WTC11 (cell line): ENCODE results near the gene SYN1. TPM values are rescaled to one million over a fixed set of nuclear protein-coding genes. Genes with fewer than 3 reads are reported as not detected.

Experiments
- ATAC-seq: fragments of 200-7000 bp; cut with Tn5 transposase; 2 replicates; pipeline ENCODE4 v1.10.0; 2021; ENCODE audit warnings: mild to moderate bottlenecking, moderate library complexity
- CTCF ChIA-PET: fragments of 300-600 bp; sonication (Branson Sonifier 250); formaldehyde crosslinking; loops from one replicate; lab custom pipeline; 2021; ENCODE audit warnings: antibody characterized with exemption; lab: Charles Lee
- POLR2A ChIA-PET: fragments of 350-600 bp; sonication (Branson Sonifier 250); formaldehyde crosslinking; loops from one replicate; lab custom pipeline; 2021; ENCODE audit warnings: antibody characterized with exemption; lab: Charles Lee
- DNase-seq: peaks from one replicate; pipeline ENCODE4 v3.0.0; 2021; ENCODE audit warnings: low spot score
- H3K27ac Mint-ChIP-seq: 2 replicates; pipeline ENCODE4 v1.8.0; 2021; ENCODE audit warnings: mixed read lengths
- H3K27me3 Mint-ChIP-seq: 2 replicates; pipeline ENCODE4 v1.8.0; 2021; ENCODE audit warnings: low read depth, mild to moderate bottlenecking, moderate library complexity, mixed read lengths
- H3K36me3 Mint-ChIP-seq: 2 replicates; pipeline ENCODE4 v1.8.0; 2021; ENCODE audit warnings: mixed read lengths
- H3K4me1 Mint-ChIP-seq: 2 replicates; pipeline ENCODE4 v1.8.0; 2022; ENCODE audit warnings: mixed read lengths
- H3K4me3 Mint-ChIP-seq: 2 replicates; pipeline ENCODE4 v1.8.0; 2021; ENCODE audit warnings: mild to moderate bottlenecking, moderate library complexity, mixed read lengths
- H3K9me3 Mint-ChIP-seq: 2 replicates; pipeline ENCODE4 v1.8.0; 2021; ENCODE audit warnings: mixed read lengths
- CREM ChIP-seq: sonication (generic); formaldehyde crosslinking; IDR thresholded peaks from 2 replicates; pipeline ENCODE4 v1.8.1; 2022; ENCODE audit warnings: mild to moderate bottlenecking, missing genetic modification reagents, moderate library complexity
- FOXK1 ChIP-seq: sonication (generic); formaldehyde crosslinking; IDR thresholded peaks from 2 replicates; pipeline ENCODE4 v1.8.0; 2022; ENCODE audit warnings: mild to moderate bottlenecking, moderate library complexity, missing genetic modification reagents
- FOXP1 ChIP-seq: sonication (generic); formaldehyde crosslinking; IDR thresholded peaks from 2 replicates; pipeline ENCODE4 v1.8.0; 2022; ENCODE audit warnings: missing genetic modification reagents, mild to moderate bottlenecking, moderate library complexity, borderline replicate concordance
- GABPB1 ChIP-seq: sonication (generic); formaldehyde crosslinking; IDR thresholded peaks from 2 replicates; pipeline ENCODE4 v1.8.1; 2023; ENCODE audit warnings: mild to moderate bottlenecking, missing genetic modification reagents
- GTF2I ChIP-seq: fragments of 250-450 bp; sonication (Bioruptor Pico); conservative IDR thresholded peaks from 2 replicates; pipeline ENCODE4 v1.4.0; 2021; ENCODE audit warnings: mild to moderate bottlenecking
- HMGA2 ChIP-seq: fragments of 250-450 bp; sonication (Bioruptor Pico); IDR thresholded peaks from 2 replicates; pipeline ENCODE4 v1.4.0; 2021; ENCODE audit warnings: mild to moderate bottlenecking, moderate library complexity
- MXD4 ChIP-seq: fragments of 250-450 bp; sonication (Bioruptor Pico); IDR thresholded peaks from 2 replicates; pipeline ENCODE4 v1.8.0; 2021; ENCODE audit warnings: mild to moderate bottlenecking, moderate library complexity, borderline replicate concordance
- MYBL2 ChIP-seq: sonication (generic); formaldehyde crosslinking; IDR thresholded peaks from 2 replicates; pipeline ENCODE4 v1.8.1; 2023; ENCODE audit warnings: mild to moderate bottlenecking, moderate library complexity, missing genetic modification reagents
- NFYB ChIP-seq: sonication (generic); formaldehyde crosslinking; conservative IDR thresholded peaks from 2 replicates; pipeline ENCODE4 v1.8.0; 2022; ENCODE audit warnings: low read depth, missing genetic modification reagents
- ZBTB21 ChIP-seq: sonication (generic); formaldehyde crosslinking; IDR thresholded peaks from 2 replicates; pipeline ENCODE4 v1.8.1; 2023; ENCODE audit warnings: mild to moderate bottlenecking, missing genetic modification reagents, borderline replicate concordance
- ZNF121 ChIP-seq: sonication (generic); formaldehyde crosslinking; IDR thresholded peaks from 2 replicates; pipeline ENCODE4 v1.8.0; 2023; ENCODE audit warnings: missing genetic modification reagents
- ZNF219 ChIP-seq: sonication (generic); formaldehyde crosslinking; IDR thresholded peaks from 2 replicates; pipeline ENCODE4 v1.8.0; 2023; ENCODE audit warnings: missing genetic modification reagents, mild to moderate bottlenecking, borderline replicate concordance
- ZNF317 ChIP-seq: sonication (generic); formaldehyde crosslinking; IDR thresholded peaks from 2 replicates; pipeline ENCODE4 v1.8.1; 2023; ENCODE audit warnings: low read depth, mild to moderate bottlenecking, moderate library complexity, missing genetic modification reagents, borderline replicate concordance
- total RNA-seq: library from RNA; stranded (reverse); gene quantifications from 3 replicates; pipeline ENCODE4 v1.2.3, GENCODE V29; 2021
- TF ChIP-seq, protein P1 (sequence below): sonication (generic); formaldehyde crosslinking; IDR thresholded peaks from 2 replicates; pipeline ENCODE4 v1.8.1; 2022; ENCODE audit warnings: mild to moderate bottlenecking, moderate library complexity, missing genetic modification reagents
- TF ChIP-seq, protein P2 (sequence below): sonication (generic); formaldehyde crosslinking; IDR thresholded peaks from 2 replicates; pipeline ENCODE4 v1.8.0; 2023; ENCODE audit warnings: missing genetic modification reagents, mild to moderate bottlenecking, borderline replicate concordance
- TF ChIP-seq, protein P3 (sequence below): fragments of 250-450 bp; sonication (Bioruptor Pico); IDR thresholded peaks from 2 replicates; pipeline ENCODE4 v1.8.0; 2021; ENCODE audit warnings: mild to moderate bottlenecking
- TF ChIP-seq, protein P4 (sequence below): fragments of 250-450 bp; sonication (Bioruptor Pico); conservative IDR thresholded peaks from 2 replicates; pipeline ENCODE4 v1.9.0; 2021; ENCODE audit warnings: mild to moderate bottlenecking
- TF ChIP-seq, protein P5 (sequence below): sonication (generic); formaldehyde crosslinking; conservative IDR thresholded peaks from 2 replicates; pipeline ENCODE4 v1.8.1; 2023; ENCODE audit warnings: mild to moderate bottlenecking, low read depth, missing genetic modification reagents, moderate library complexity
- TF ChIP-seq, protein P6 (sequence below): sonication (generic); formaldehyde crosslinking; IDR thresholded peaks from 2 replicates; pipeline ENCODE4 v1.8.1; 2023; ENCODE audit warnings: mild to moderate bottlenecking, missing genetic modification reagents, moderate library complexity

The SYN1 gene
- total RNA-seq, 1 experiment from 2014 or later: 7.1 TPM

DNA sequence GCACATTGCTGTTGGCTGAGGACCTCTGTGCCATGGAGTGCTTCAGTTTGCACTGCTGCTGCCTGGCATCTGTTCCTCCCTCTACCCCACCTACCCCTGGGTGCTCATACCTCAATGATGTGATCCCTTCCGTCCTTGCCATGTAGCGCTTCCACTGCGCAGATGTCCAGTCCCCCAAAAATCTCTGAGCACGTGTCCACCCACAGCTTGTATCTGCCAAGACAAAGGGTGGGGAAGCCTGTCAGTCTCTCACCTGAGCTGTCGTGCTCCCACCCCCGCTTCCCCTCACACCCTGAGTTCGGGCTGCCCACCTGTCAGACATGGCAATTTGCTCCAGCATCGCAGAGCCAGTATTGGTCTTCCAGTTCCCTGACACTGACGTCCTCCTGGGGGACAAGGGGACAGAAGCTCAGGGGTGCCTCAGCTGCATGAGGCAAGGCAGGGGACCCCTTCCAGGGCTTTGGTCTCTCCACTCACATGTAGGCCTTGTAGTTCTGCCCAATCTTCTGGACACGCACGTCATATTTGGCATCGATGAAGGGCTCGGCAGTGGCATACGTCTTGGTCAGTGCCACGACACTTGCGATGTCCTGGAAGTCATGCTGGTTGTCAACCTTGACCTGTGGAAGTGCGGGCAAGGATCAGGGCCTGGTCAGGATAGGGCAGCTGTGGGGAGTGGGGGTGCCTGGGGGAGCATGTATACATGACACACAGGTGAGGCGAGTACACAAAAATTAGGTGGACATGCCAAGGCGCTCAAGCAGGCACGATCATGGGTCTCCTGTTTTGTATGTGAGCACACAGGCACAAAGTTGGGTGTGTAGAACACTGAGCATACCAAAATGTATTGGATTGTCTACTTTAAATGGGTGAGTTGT is 43.4 kb downstream of the SYN1 start:
- CTCF ChIA-PET: interaction anchor here (2.6 kb wide), 1 partner anchor 68 kb away, joined by 10 read pairs; no protein-coding TSS in a partner anchor
- no peak for ATAC-seq
- Mint-ChIP-seq H3K4me3 (no peak overlapping the region; the same call in 1 of the 2 replicates), H3K27me3 (no peaks in the 10 kb centered on the region), H3K9me3 (no peaks in the 10 kb centered on the region), H3K27ac (peak overlapping the region; percentile 41; the same call in 1 of the 2 replicates), H3K36me3 (peaks cover 12% of the 10 kb centered on the region), H3K4me1 (peaks cover 32% of the 10 kb centered on the region)
- TF ChIP-seq, protein P1, sequence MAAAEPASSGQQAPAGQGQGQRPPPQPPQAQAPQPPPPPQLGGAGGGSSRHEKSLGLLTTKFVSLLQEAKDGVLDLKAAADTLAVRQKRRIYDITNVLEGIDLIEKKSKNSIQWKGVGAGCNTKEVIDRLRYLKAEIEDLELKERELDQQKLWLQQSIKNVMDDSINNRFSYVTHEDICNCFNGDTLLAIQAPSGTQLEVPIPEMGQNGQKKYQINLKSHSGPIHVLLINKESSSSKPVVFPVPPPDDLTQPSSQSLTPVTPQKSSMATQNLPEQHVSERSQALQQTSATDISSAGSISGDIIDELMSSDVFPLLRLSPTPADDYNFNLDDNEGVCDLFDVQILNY (CRISPR knock-in tag): no peak
- TF ChIP-seq ZNF219 (CRISPR knock-in tag) (no peak), MYBL2 (no peak), CREM (CRISPR knock-in tag) (no peak), NFYB (CRISPR knock-in tag) (no peak), GABPB1 (no peak), HMGA2 (no peak)
- TF ChIP-seq, protein P2, sequence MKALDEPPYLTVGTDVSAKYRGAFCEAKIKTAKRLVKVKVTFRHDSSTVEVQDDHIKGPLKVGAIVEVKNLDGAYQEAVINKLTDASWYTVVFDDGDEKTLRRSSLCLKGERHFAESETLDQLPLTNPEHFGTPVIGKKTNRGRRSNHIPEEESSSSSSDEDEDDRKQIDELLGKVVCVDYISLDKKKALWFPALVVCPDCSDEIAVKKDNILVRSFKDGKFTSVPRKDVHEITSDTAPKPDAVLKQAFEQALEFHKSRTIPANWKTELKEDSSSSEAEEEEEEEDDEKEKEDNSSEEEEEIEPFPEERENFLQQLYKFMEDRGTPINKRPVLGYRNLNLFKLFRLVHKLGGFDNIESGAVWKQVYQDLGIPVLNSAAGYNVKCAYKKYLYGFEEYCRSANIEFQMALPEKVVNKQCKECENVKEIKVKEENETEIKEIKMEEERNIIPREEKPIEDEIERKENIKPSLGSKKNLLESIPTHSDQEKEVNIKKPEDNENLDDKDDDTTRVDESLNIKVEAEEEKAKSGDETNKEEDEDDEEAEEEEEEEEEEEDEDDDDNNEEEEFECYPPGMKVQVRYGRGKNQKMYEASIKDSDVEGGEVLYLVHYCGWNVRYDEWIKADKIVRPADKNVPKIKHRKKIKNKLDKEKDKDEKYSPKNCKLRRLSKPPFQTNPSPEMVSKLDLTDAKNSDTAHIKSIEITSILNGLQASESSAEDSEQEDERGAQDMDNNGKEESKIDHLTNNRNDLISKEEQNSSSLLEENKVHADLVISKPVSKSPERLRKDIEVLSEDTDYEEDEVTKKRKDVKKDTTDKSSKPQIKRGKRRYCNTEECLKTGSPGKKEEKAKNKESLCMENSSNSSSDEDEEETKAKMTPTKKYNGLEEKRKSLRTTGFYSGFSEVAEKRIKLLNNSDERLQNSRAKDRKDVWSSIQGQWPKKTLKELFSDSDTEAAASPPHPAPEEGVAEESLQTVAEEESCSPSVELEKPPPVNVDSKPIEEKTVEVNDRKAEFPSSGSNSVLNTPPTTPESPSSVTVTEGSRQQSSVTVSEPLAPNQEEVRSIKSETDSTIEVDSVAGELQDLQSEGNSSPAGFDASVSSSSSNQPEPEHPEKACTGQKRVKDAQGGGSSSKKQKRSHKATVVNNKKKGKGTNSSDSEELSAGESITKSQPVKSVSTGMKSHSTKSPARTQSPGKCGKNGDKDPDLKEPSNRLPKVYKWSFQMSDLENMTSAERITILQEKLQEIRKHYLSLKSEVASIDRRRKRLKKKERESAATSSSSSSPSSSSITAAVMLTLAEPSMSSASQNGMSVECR: no peak
- TF ChIP-seq, protein P3, sequence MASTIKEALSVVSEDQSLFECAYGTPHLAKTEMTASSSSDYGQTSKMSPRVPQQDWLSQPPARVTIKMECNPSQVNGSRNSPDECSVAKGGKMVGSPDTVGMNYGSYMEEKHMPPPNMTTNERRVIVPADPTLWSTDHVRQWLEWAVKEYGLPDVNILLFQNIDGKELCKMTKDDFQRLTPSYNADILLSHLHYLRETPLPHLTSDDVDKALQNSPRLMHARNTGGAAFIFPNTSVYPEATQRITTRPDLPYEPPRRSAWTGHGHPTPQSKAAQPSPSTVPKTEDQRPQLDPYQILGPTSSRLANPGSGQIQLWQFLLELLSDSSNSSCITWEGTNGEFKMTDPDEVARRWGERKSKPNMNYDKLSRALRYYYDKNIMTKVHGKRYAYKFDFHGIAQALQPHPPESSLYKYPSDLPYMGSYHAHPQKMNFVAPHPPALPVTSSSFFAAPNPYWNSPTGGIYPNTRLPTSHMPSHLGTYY: no peak
- TF ChIP-seq, protein P4, sequence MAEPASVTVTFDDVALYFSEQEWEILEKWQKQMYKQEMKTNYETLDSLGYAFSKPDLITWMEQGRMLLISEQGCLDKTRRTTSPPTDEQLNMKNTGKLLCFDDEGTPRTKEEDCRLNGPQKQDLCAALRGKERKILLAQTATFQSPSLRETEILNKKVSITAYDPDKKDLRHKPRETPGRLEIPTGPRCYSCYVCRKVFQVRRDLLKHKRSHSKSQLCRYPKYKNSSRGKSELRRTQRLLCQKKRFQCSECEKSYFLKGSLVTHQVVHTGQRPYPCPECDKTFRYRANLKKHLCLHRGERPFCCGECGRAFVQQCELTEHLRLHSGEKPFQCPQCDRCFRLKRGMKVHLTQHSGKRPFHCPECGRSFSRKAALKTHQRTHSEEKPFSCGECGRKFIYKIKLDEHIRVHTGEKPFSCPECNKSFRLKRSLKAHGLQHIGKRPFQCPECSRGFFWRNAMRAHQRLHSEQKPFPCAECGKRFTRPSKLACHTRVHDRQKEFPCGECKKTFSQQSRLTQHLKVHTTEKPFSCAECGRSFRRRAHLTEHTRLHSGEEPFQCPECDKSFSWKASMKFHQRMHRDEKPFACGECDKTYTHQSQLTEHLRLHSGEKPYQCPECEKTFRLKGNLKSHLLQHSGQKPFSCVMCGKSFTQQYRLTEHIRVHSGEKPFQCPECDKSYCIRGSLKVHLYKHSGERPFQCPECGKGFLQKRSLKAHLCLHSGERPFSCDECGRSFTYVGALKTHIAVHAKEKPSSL (CRISPR knock-in tag): no peak
- no peak for DNase-seq
- POLR2A ChIA-PET: no interaction called here

DNA sequence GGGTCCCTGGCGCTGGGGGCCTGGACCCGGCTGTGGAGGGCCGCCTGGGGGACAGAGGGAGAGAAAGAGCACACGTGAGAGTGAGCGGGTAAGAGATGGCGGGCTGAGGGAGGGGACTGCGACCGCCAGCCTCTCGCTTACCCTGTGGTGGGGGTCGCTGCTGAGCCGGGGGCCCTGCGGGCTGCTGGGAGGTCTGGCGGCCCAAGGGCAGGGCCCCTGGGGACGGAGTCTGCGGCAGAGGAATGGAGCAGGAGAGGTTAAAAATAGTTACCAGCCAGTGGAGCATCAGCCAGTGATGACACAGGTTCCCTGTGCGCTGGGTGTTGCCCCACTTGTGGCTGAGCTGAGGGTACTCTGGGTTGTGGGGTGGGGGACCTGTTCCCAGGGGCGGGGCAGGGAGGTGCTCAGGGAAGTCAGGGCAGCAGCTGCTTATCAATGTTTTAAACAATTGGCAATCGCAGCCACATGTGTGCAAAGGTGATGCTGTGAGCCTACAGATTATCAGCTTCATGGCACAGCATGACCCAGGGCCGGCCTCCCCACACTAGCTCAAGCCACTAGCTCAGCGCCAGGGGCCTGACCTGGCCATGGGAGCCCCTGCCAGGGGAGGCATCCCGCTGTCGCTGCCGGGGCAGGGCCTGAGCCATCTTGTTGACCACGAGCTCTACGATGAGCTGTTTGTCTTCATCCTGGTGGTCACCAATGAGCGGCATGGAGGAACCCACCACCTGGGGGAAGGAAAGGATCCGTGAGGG is 44.9 kb downstream of the SYN1 start:
- Mint-ChIP-seq H3K4me3 (peak overlapping the region; percentile 46), H3K27ac (peak overlapping the region; percentile 36; the same call in 1 of the 2 replicates), H3K36me3 (peaks cover 22% of the 10 kb centered on the region), H3K4me1 (peaks cover 32% of the 10 kb centered on the region), H3K27me3 (no peaks in the 10 kb centered on the region), H3K9me3 (no peaks in the 10 kb centered on the region)
- no peak for ATAC-seq
- POLR2A ChIA-PET: interaction anchor here (0.9 to 1.6 kb wide), 3 partner anchors 7 to 51 kb away, joined by 3 to 8 read pairs (median 4); partner anchors contain the start of gene TIMP1
- no peak for DNase-seq
- CTCF ChIA-PET: interaction anchor here (1.0 to 2.6 kb wide), 5 partner anchors 13 to 70 kb away, joined by 3 to 10 read pairs (median 4); no protein-coding TSS in a partner anchor
- TF ChIP-seq GTF2I (CRISPR knock-in tag) (no peak), ZBTB21 (CRISPR knock-in tag) (no peak), FOXP1 (no peak), ZNF317 (CRISPR knock-in tag) (no peak), ZNF121 (no peak), CREM (CRISPR knock-in tag) (no peak), FOXK1 (CRISPR knock-in tag) (no peak), MXD4 (CRISPR knock-in tag) (no peak)
- TF ChIP-seq, protein P5, sequence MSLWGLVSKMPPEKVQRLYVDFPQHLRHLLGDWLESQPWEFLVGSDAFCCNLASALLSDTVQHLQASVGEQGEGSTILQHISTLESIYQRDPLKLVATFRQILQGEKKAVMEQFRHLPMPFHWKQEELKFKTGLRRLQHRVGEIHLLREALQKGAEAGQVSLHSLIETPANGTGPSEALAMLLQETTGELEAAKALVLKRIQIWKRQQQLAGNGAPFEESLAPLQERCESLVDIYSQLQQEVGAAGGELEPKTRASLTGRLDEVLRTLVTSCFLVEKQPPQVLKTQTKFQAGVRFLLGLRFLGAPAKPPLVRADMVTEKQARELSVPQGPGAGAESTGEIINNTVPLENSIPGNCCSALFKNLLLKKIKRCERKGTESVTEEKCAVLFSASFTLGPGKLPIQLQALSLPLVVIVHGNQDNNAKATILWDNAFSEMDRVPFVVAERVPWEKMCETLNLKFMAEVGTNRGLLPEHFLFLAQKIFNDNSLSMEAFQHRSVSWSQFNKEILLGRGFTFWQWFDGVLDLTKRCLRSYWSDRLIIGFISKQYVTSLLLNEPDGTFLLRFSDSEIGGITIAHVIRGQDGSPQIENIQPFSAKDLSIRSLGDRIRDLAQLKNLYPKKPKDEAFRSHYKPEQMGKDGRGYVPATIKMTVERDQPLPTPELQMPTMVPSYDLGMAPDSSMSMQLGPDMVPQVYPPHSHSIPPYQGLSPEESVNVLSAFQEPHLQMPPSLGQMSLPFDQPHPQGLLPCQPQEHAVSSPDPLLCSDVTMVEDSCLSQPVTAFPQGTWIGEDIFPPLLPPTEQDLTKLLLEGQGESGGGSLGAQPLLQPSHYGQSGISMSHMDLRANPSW (CRISPR knock-in tag): no peak
- TF ChIP-seq, protein P6, sequence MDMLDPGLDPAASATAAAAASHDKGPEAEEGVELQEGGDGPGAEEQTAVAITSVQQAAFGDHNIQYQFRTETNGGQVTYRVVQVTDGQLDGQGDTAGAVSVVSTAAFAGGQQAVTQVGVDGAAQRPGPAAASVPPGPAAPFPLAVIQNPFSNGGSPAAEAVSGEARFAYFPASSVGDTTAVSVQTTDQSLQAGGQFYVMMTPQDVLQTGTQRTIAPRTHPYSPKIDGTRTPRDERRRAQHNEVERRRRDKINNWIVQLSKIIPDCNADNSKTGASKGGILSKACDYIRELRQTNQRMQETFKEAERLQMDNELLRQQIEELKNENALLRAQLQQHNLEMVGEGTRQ: no peak
